GM18858 (cell line): ENCODE measurements around the gene PCDHB15.
"Not testable (repeated sequence)": the region's sequence is repeated elsewhere in the genome, so short reads cannot be mapped to it uniquely, and the experiment has no call there.

Experiments used
- ATAC-seq: cut with Tn5 transposase; IDR thresholded peaks from one replicate; pipeline ENCODE4 v1.9.1; 2021; ENCODE audit not compliant: unreplicated experiment

Gene PCDHB15

DNA sequence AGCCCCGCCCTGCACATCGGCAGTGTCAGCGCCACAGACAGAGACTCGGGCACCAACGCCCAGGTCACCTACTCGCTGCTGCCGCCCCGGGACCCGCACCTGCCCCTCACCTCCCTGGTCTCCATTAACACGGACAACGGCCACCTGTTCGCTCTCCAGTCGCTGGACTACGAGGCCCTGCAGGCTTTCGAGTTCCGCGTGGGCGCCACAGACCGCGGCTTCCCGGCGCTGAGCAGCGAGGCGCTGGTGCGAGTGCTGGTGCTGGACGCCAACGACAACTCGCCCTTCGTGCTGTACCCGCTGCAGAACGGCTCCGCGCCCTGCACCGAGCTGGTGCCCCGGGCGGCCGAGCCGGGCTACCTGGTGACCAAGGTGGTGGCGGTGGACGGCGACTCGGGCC, 1.8 kb downstream of the PCDHB15 start:
- not testable (repeated sequence) for ATAC-seq

DNA sequence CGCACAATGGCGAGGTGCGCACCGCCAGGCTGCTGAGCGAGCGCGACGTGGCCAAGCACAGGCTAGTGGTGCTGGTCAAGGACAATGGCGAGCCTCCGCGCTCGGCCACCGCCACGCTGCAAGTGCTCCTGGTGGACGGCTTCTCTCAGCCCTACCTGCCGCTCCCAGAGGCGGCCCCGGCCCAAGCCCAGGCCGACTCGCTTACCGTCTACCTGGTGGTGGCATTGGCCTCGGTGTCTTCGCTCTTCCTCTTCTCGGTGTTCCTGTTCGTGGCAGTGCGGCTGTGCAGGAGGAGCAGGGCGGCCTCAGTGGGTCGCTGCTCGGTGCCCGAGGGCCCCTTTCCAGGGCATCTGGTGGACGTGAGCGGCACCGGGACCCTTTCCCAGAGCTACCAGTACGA, 2.2 kb downstream of the PCDHB15 start:
- not testable (repeated sequence) for ATAC-seq

DNA sequence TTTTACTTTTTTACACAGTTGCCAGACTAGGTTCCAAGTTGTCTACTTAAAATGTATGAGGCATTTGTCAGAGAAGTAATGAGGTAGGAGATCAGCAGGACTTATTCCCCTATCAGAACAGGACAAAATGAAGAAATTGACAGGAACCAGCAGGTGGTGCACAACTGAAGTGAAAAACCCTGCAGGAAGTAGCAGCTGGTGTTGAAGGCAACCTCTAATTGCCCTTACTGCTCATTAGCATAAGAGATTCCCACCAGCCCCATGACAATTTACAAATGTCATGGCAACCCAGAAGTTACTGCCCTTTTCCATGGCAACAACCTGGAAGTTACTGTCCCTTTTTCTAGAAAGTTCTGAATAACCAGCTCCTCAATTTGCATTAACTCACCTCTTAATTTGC, 5.4 kb downstream of the PCDHB15 start:
- ATAC-seq = no peak

GRCh38 chr5:141258464-141258863, 13.3 kb downstream of the PCDHB15 start:
- no peak for ATAC-seq

DNA sequence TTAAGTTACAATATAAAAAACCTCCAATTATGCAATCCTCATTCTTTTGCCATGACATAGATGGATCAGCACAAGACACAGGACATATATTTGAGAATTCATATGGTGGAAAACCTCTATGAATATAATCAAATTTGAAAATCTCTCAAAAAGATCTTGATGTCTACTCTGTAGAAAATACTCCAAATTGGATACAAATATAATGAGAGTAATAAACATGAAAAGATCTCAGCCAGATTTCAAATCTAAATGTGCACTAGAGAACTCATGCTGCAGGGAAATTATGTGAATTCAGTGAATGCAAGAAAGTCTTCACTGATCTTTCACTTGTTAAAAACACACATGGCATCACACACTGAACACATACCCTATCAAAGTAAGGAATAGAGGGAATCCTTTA, 13.8 kb downstream of the PCDHB15 start:
- no peak for ATAC-seq

- ATAC-seq = no peak
Observed at GRCh38 chr5:141260458-141261237, 15.5 kb downstream of the PCDHB15 start.

- no peak for ATAC-seq
Observed at GRCh38 chr5:141261238-141261546, 16.0 kb downstream of the PCDHB15 start.

DNA sequence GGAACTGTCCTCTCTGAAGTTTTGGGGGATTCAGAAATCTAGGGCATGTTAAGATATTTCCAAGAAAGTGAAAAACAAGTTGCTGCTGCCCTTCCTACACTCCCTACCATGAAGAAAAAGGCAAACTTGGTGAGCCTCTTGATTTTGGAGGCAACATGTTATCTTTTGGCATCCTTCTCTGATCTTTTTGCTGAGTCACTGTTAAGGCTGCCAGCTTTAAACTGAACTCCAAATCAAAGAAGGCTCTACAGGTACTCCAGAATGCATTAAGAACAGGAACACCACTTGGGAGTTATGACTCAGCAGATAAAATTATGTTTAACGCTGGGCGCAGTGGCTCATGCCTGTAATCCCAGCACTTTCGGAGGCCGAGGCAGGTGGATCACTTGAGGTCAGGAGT, 24.0 kb downstream of the PCDHB15 start:
- no peak for ATAC-seq

- ATAC-seq = no peak
Observed at GRCh38 chr5:141272906-141273305, 27.7 kb downstream of the PCDHB15 start.

- no peak for ATAC-seq
Observed at GRCh38 chr5:141298376-141298775, 53.2 kb downstream of the PCDHB15 start.
